ENCODE data around the gene CDO1.

Gene CDO1

GRCh38 chr5:115815693-115816225, 700 bp downstream of the CDO1 start:
- in situ Hi-C loops (cut with HindIII; ENCODE audit: low sequenced_read_pairs) = no loop called here
- peak; percentile 8 for DNase-seq (ENCODE audit: low read depth, low spot score)
- peak overlapping the region; percentile 62 for H3K4me3 ChIP-seq (ENCODE audit: low read depth, low read length)
- TF ChIP-seq CTCF (IDR thresholded peaks at IDR 0.05; ENCODE audit: low read depth, low read length) = no peak

GRCh38 chr5:115815006-115815692, 1.3 kb downstream of the CDO1 start:
- TF ChIP-seq CTCF (IDR thresholded peaks at IDR 0.05; ENCODE audit: low read depth, low read length) = no peak
- in situ Hi-C loops (cut with HindIII; ENCODE audit: low sequenced_read_pairs) = no loop called here
- peak overlapping the region; percentile 62 for H3K4me3 ChIP-seq (ENCODE audit: low read depth, low read length)
- peak; percentile 39 for DNase-seq (ENCODE audit: low read depth, low spot score)

GRCh38 chr5:115813719-115814118, 2.7 kb downstream of the CDO1 start:
- H3K4me3 ChIP-seq (ENCODE audit: low read depth, low read length) = no peak overlapping the region
- DNase-seq (ENCODE audit: low read depth, low spot score) = no peak
- in situ Hi-C loops (cut with HindIII; ENCODE audit: low sequenced_read_pairs) = no loop called here
- no peak for TF ChIP-seq CTCF (IDR thresholded peaks at IDR 0.05; ENCODE audit: low read depth, low read length)

GRCh38 chr5:115812372-115812771, 4.1 kb downstream of the CDO1 start:
- no peak overlapping the region for H3K4me3 ChIP-seq (ENCODE audit: low read depth, low read length)
- no peak for TF ChIP-seq CTCF (IDR thresholded peaks at IDR 0.05; ENCODE audit: low read depth, low read length)
- in situ Hi-C loops (cut with HindIII; ENCODE audit: low sequenced_read_pairs) = no loop called here
- no peak for DNase-seq (ENCODE audit: low read depth, low spot score)

GRCh38 chr5:115811406-115811805, 5.1 kb downstream of the CDO1 start:
- no peak for TF ChIP-seq CTCF (IDR thresholded peaks at IDR 0.05; ENCODE audit: low read depth, low read length)
- no peak for DNase-seq (ENCODE audit: low read depth, low spot score)
- in situ Hi-C loops (cut with HindIII; ENCODE audit: low sequenced_read_pairs) = no loop called here
- no peak overlapping the region for H3K4me3 ChIP-seq (ENCODE audit: low read depth, low read length)

GRCh38 chr5:115810761-115811160, 5.7 kb downstream of the CDO1 start:
- no peak for TF ChIP-seq CTCF (IDR thresholded peaks at IDR 0.05; ENCODE audit: low read depth, low read length)
- DNase-seq (ENCODE audit: low read depth, low spot score) = peak; percentile 77
- in situ Hi-C loops (cut with HindIII; ENCODE audit: low sequenced_read_pairs) = no loop called here
- H3K4me3 ChIP-seq (ENCODE audit: low read depth, low read length) = no peak overlapping the region

Measured in astrocyte of the spinal cord (primary cell).